HG02763 (cell line): ENCODE data around the gene SYNJ1.
"Not testable (repeated sequence)": the region's sequence is repeated elsewhere in the genome, so short reads cannot be mapped to it uniquely, and the experiment has no call there.

Source experiments
- ATAC-seq: cut with Tn5 transposase; IDR thresholded peaks from one replicate; pipeline ENCODE4 v1.9.1; 2021; ENCODE audit warnings: mild to moderate bottlenecking, moderate library complexity; ENCODE audit not compliant: unreplicated experiment

Gene SYNJ1

DNA sequence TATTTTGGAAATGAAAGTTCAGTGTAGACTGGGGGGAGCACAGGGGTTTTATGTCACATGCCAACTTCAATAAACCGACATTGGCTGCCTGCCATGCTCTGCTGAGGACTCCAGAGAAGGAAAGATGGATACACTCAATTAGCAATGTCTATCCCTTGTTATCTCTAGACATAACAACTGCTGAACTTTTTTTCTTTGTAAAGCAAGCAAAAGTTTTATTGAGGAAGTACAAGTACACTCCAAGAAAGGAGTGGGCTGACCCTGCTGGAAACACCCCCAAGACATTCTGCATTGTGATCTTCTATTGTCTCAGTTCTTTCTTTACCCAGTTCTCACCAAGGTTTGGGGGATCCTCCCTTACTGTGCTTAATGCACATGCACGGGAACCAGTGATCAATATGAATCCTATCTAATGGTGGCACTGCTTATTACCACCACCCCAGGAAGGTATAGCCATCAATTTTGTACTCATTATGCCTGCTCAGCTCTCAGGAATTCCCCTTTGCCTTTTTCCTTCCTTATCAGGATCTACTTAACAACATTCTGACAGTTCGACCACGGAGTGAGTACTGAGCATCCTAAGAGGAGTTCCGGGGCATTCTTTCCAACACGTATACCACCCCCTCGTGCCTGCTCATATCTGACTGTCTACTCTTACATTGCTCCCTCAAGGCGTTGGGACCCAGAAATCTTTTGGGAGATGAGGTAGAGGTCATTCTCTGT, 28.7 kb downstream of the SYNJ1 start:
- ATAC-seq, result no peak

DNA sequence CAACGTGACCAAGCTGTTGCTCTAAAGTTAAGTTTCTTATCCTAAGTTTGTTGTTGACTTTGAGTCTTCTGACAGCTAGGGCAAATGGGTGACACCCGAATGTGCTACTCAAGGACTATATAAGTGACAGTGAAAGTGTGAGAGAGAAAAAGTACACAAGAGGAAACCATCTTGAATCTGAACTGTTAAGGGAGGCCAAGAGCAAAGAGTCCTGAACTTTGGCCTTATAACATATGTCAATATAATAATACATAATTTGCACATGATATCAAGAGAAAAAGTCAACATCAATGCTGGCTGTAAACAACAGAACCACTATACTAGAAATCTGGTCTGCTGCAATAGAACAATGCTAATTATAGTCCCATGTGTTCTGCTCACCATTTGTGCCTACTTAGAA, 29.5 kb downstream of the SYNJ1 start:
- no peak for ATAC-seq

DNA sequence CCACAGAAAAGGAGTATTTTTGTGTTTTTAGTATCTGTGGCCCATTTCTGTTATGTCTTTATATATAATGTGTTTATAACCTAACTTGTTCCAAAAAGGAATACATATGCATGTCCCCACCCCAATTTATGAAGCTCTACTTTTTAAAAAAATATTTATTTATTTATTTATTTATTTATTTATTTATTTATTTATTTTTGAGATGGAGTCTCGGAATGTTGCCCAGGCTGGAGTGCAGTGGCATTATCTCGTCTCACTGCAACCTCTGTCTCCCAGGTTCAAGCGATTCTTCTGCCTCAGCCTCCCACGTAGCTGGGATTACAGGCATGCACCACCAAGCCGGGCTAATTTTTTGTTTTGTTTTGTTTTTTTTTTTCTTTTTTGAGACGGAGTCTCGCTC, 32.3 kb downstream of the SYNJ1 start:
- not testable (repeated sequence) for ATAC-seq

DNA sequence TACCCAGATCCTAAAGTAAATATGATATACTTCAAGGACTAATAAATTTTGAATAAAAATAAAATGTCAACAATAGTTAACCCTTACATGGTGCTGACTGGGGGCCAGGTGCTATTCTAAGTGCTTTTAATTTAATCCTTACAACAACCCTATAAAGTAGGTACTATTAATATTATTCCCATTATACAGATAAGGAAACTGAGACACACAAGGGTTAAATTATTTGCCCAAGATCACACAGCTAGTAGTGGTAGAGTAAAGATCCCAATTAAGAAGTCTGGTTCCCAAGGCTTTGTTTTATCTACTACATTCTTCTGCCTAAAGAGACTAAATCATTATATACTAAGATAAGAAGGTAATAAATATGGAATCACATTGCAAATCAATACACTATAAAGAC, 34.2 kb downstream of the SYNJ1 start:
- ATAC-seq, result no peak

DNA sequence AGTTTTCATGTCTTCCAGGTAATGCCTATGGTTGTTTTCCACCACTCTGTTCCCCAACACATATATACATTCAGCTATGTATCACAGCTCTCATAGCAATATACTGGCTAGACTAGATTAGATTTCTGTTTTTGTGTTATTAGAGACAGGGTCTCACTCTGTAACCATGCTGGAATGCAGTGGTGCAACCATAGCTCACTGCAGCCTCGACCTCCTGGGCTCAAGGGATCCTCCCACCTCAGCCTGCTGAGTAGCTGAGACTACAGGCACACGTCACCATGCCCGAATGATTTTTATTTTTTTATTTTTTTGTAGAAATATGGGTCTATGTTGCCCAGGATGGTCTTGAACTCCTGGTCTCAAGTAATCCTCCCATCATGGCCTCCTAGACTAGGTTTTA, 37.7 kb downstream of the SYNJ1 start:
- ATAC-seq, result no peak

DNA sequence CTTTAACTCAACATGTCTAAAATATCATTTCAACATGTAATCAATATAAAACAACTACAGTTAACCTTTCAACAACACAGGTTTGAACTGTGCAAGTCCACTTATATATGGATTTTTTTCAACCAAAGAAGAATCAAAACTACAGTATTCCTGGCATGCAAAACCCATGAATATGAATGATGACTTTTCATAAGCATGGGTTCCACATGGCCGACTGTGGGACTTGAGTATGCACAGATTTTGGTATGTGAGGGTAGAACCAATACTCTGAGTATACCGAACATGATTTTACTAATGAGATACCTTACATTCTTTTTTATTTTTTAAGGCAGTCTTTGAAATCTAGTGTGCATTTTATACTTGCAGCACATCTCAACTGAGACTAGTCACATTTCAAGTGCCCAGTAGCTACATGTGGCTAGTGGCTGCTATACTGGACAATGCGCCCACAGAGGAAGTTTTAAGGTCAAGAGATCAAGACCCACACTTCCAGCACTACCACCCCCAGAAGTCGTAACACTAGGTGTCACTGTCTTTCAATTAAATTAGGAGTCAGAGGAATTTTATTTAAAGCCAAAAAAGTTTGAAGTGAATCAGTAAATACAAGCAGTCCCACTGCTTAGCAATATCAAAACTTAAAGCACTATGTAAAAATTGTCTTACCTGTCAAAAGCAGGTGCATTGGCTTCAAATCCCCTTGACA, 40.0 kb downstream of the SYNJ1 start:
- ATAC-seq, result no peak

DNA sequence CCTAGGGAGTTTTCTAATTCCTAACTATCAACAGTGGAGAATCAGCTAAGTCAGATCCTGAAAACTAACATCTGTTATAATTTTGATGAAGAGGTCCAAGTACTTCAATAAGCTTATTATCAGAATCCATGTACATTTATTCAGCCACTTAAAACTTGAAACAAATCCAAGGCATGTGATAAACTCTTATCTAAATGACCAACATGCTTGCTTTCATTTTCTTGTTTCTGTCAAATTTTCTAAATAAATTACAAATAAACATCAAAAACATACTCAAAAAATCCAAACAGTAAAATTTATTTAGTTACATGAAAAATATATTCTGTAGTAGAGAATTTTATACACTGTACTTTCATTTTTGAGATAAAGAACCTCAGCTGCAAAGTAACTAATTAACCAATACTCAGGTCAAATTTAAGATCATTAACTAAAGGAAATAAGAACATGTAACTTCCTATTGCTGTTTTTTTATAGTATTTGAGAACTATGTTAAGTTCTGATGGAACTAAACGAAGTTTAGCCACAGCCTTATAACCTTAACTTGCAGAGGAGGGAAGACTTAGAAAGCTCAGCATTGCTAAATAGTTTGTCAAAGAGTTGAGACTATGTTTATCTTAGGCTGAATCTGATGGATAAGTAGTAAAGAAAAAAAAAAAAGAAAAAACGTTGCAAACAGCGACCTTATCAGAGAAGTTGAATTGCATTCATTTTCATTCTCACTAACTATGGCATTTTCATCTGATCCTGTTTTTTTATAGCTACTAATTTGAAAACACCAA, 44.9 kb downstream of the SYNJ1 start:
- no peak for ATAC-seq

DNA sequence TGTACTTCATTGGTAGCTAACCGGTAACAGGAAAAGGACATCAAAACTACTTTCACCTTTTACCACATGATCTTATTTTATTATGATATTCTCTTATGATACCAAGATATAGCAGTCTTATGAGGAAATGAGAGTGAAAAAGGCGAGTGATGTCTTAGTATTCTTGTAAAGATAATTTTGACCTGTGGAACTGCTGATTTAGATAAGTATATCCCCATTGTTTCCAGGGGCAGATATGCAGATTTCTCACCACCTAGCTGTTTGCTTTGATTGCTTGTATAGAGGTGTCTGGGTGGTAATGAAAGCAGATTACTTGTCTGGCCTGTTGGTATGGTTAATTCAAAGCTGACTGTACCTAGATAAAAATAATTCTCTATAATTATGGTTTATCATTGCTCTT, 53.1 kb downstream of the SYNJ1 start:
- no peak for ATAC-seq

DNA sequence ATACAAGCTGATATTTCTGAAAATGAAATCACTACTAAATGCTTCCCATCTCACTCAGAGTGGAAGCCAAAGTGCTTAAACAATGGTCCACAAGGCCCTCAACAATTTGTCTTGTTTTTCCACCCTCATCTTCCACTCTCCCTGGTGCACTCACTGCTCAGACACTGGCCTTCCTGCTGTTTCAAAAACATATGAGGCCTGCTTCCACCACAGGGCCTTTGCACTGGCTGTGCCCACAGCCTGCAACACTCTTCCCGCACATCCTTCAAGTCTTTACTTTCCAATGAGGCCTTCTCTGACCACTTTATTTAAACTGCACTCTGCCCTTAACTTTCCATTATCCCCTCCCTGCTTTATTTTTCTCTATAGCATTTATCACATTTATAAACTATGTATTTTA, 53.8 kb downstream of the SYNJ1 start:
- ATAC-seq, result no peak

DNA sequence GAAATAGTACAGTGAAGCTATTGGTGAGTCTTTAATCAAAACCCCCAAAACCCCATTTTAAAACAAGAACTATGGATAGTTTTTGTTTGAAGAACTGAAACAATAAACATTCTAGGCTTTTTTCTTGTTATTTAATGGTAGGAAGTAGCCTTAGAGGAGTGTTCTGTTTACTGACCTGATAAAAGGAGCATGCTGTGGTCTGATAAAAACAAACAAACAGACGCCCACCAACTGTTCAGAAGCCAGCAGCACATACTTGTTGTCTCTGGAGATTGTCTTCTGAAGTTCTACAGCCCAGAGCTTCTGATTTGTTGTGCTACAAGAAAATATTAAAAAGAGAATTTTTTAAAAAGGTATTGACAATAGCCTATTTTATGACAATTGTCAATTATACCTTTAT, 61.6 kb downstream of the SYNJ1 start:
- no peak for ATAC-seq

DNA sequence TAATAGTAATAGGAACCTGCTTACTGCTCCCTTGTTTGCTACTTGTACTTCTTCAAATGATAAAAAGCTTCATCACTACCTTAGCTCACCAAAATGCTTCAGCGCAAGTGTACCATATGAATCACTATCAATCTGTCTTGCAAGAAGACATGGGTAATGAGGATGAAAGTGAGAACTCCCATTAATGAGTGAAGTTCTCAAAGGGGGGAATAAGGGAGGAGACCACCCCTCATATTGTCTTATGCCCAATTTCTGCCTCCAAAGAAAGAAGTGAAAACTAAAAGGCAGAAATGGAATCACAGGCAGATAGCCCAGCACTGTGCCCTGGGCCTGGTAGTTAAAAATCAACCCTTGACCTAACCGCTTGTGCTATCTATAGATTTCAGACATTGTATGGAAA, 63.7 kb downstream of the SYNJ1 start:
- not testable (repeated sequence) for ATAC-seq

DNA sequence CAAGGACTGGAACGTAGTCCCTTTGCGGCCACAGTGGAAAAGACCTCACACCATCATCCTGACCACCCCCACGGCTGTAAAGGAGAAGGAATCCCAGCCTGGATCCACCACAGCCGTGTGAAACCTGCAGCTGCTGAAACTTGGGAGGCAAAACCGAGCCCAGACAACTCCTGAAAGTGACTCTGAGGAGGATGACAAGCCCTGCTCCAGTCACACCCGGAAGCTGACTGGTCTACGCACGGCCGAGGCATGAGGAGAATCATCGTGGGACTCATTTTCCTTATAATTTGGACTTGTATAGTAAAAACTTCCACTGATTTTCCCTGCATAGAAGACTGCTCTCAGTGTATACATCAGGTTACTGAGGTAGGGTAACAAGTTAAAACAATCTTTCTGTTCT, 65.8 kb downstream of the SYNJ1 start:
- not testable (repeated sequence) for ATAC-seq

DNA sequence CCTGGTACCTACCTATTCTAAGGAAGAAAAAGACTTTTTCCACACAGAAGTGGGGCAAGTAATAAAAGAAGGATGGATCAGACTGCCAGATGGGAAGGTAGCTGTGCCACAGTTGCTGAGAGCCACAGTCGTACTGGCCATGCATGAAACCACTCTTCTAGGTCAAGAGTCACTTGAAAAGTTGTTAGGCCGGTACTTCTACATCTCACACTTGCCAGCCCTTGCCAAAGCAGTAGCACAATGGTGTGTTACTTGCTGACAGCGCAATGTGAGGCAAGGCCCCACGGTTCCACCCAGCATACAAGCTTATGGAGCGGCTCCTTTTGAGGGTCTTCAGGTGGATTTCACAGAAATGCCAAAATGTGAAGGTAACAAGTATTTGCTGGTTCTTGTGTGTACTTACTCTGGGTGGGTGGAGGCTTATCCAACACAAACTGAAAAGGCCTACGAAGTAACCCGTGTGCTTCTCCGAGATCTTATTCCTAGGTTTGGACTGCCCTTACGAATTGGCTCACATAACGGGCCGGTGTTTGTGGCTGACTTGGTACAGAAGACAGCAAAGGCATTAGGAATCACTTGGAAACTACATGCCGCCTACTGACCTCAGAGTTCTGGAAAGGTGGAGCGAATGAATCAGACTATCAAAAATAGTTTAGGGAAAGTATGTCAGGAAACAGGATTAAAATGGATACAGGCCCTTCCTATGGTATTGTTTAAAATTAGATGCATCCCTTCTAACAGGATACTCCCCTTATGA, 66.6 kb downstream of the SYNJ1 start:
- ATAC-seq, result not testable (repeated sequence)

DNA sequence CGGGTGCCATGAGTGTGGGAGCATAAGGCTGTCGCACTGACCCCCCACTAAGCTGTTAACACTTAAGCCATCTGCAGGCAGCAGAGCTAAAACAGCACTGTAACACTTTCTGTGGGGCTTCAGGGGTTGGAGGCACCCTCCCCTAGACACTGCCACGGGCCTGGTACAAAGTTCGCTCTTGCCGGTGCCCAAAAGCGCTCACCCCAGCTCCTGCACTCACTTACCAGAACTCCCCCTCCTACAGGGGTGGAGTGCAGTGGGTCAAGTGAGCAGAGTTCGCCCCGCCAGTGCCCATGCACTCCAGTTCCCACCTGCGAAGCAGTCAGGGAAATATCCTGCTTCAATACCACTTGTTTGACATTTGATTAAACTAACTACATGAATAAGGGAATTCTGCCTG, 69.3 kb downstream of the SYNJ1 start:
- no peak for ATAC-seq

DNA sequence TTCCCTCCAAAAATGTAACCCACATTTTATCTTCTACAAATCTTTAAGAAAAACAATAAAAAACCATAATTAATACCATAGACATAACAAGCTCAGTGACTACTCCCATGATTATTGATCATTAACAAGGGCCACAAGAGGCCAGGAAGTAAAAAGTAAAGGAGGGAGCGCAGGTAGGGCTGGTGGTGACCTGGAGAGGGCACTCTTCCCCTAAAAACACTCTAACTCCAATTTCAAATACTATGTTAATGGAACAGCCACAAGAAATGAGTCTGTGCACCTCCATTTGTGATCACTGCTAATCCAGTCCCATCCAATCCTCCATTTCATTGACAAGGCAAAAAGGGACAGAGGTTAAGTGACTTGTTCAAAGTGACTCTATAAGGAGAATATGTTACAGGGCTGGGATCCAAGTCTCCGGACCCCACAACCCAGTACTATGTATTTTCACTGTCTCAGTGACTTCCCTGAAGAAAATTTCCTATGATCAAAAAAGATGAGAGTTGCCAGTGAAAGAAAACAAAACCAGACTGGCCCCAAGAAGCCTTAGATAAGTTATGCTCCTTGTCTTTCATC, 74.4 kb downstream of the SYNJ1 start:
- ATAC-seq, result no peak

DNA sequence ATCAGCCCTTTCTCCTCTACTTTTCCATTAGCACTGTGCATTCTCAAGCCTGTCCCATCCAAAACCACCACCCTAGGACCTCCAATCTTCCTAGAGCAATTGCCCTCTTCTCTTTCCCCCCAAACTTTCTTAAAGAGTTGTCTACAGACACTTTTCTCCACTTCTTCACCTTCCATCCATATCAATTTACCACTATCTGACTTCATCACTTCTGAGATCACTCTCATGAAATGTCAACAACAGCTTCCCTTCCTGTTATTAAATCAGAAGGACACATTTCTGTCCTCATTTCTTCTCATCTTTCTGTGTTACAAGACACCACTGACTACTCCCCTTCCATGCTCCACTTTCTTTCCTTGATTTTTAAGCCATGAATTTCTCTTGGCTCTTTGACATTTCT, 79.6 kb downstream of the SYNJ1 start:
- ATAC-seq, result no peak

DNA sequence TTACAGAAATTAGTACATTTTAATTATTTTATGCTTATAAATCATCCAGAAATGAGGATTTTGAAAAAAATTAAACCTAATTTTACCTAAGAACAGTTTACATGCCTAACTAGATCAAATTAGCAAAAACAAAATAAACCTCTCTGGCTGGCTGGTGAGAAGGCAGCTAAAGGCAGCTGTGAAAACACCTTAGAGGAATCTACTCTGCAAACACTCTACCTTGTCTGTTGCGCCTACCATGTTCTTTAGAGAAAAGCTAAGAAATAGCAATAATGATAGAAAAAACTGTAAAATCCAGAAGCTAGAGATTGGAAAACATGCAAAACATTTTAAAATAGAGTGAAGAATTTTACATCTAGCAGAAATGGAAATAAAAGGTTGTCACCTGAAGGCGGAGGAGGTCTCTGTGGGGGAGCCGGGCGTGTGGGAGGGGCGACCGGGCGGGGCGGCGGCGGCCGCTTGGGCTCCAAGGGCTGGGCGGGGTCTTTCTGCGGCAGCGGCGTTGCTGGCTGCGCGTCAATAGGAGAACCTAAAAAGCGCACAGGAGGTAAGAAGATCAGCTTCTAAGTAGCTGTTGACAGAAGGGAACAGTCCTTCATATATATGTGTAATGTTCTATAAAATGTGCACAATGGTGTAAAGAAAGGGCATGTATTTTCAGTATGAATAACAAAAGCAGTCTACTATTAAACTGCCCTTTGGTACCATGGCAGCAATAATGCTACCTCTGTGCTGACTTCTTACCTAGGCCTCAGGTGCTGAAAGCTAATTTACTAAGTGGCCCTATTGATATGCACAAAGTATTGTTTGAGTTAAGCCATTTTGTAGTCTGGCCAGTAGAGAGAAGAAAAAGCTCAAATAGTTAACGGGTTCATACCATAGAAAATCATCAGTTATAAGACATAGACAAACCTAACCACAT, 82.3 kb downstream of the SYNJ1 start:
- ATAC-seq, result no peak

DNA sequence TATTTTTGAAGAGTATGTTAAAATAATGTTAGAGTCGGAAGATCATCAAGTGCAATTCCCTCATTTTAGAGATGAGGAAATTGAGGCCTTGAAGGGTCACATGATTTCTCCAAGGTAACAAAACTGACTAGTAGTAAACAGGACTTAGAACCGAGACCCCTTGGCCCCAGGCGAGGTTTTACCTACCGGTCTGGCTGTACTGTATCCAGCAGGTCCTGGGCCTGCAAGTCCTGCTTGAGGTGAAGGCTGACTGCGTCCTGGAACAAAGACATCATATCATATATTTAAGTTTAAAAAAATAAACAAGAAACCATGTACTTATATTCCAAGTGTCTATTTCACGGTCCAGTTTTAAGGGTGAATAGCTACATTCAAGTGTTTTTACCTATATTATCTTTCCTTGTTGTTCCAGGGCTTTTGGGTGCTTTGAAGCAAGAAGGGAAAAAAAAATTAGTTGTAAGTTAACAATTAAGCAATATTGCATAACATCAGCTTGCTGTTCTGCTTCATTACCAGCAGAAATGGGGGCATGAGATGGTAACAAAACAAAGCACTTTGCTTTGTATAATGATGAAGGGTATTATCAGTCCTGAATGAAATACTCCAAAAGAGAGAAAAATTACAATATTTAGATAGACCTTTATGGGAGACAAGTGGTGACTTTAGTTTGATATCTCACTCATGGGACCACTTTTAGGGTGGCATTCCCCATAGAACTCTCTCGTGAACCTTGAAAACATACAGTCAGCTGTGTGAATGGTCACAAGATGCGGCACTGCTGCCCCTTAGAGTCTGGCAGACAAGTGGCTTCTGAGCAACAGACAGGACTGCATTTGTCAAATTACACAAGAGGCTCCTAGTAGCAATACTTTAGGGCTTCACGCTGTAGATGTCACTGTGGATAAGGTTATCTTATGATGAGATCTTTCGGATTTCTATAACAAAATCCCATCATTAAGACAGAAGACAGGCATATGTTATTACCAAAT, 85.8 kb downstream of the SYNJ1 start:
- no peak for ATAC-seq
